ENCODE measurements around the gene RNASEH2B.

RNASEH2B gene

DNA sequence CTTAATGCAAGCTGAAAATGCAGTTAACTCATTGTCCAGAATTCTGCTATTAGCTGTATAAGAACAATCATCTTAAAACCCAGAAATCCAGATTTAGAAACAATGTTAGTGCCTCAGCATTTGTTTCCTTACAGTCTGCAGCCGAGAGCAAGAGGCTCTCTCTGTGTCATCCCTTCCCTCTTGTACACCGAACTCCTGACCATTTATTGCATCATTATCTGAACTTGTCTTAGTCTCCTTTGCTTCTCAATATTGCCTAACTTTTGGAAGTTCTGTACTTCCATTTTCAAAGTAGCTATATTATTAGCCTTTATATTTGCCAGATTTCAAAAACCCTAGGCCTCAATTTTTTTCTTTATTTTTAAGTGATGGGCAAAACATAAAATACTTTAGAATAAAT lies 27.1 kb downstream of the RNASEH2B start:
- TF ChIP-seq, protein P1, sequence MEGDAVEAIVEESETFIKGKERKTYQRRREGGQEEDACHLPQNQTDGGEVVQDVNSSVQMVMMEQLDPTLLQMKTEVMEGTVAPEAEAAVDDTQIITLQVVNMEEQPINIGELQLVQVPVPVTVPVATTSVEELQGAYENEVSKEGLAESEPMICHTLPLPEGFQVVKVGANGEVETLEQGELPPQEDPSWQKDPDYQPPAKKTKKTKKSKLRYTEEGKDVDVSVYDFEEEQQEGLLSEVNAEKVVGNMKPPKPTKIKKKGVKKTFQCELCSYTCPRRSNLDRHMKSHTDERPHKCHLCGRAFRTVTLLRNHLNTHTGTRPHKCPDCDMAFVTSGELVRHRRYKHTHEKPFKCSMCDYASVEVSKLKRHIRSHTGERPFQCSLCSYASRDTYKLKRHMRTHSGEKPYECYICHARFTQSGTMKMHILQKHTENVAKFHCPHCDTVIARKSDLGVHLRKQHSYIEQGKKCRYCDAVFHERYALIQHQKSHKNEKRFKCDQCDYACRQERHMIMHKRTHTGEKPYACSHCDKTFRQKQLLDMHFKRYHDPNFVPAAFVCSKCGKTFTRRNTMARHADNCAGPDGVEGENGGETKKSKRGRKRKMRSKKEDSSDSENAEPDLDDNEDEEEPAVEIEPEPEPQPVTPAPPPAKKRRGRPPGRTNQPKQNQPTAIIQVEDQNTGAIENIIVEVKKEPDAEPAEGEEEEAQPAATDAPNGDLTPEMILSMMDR (conservative IDR thresholded peaks at IDR 0.05): no peak
- TF ChIP-seq ZFX (IDR thresholded peaks at IDR 0.05): no peak
- no peak overlapping the region for H3K27ac ChIP-seq

DNA sequence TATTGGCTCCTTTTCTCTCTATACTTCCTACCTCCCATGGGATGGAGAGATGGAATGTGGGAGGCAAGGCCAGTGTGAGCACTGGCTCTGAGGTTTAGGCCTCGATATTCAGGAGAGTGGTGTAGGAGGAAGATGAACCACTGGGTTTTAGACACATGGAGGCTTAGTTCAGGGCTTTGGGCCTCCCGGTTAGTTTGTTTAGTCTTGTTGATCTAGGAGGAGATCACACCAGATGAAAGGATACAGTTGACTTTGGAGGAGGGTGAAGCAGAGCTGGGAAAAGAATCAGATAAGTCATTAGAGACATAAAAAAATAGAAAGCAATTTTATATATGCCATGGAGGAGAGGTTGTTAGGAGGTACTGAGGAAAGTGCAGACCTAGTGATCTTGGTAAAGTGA lies 30.9 kb downstream of the RNASEH2B start:
- no peak for TF ChIP-seq ZFX (IDR thresholded peaks at IDR 0.05)
- TF ChIP-seq, protein P1 (conservative IDR thresholded peaks at IDR 0.05): no peak

DNA sequence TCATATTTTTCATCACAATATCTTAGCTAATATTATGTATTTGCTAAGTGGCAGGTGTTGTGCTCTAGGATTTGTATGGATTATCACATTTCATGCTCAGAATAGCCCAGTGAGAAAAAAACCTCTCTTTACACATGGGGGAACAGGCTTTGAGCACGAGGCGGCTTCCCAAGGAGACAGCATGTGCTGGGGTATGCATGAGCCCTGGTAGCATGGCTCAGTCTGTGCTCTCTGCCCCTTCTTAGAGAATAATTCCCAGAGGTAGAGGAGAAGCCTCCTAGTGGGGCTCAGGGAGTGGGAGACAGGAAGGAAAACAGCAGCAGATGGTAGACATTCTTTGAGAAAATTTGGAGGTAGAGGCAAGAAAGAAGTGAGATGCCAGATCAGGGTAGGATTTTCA lies 31.6 kb downstream of the RNASEH2B start:
- TF ChIP-seq ZFX (IDR thresholded peaks at IDR 0.05): no peak
- TF ChIP-seq, protein P1 (conservative IDR thresholded peaks at IDR 0.05): no peak
- H3K27ac ChIP-seq: no peak overlapping the region

More for the DNA sequence above, 30.9 kb downstream of the RNASEH2B start:
- H3K27ac ChIP-seq: no peak overlapping the region

DNA sequence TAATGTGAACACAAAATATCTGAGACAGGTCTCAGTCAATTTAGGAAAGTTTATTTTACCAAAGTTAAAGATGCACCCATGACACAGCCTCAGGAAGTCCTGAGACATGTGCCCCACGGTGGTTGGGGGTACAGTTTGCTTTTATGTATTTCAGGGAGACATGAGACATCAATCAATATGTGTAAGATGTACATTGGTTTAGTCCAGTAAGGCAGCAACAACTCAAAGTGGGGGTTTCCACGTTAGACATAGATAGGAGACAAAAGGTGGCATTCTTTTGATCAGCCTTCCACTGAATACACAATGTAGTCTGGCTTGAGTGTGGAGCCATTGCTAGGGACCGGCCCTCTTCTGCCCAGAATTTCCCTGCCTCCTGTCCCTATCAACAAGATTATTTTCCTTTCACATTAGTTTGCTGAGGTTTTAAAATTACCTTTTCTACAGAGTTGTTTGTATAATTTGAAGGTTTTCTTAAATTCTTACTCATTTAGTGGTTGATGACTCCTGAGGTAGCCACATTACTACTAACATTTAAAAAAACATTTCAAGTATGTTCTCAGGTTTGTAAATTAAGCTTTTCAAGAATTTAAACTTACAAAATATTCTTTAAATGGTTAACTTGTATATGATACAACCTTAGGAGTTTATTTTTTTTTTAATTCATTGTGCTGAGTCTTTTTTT lies 33.2 kb downstream of the RNASEH2B start:
- no peak overlapping the region for H3K27ac ChIP-seq
- no peak for TF ChIP-seq ZFX (IDR thresholded peaks at IDR 0.05)
- TF ChIP-seq, protein P1 (conservative IDR thresholded peaks at IDR 0.05): no peak

DNA sequence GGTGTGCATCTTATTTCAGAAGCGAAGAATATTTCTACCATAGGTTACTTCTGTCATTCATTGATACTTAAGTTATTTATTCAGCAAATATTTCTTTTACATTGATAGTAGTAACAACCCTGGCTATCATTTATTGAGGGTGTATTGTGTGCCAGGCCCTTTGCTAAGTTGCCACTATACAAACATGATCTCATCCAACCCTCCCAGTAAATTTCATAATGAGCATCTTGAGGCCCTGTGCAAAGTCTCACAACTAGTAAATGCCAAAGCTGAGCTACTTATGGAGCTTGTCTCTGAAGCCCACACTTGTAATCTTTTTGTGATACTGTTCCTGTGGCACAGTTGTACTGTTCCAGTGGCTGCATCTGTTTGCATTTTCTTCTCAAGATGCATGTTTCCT lies 36.1 kb downstream of the RNASEH2B start:
- TF ChIP-seq, protein P1 (conservative IDR thresholded peaks at IDR 0.05): no peak
- no peak for TF ChIP-seq ZFX (IDR thresholded peaks at IDR 0.05)
- H3K27ac ChIP-seq: no peak overlapping the region

DNA sequence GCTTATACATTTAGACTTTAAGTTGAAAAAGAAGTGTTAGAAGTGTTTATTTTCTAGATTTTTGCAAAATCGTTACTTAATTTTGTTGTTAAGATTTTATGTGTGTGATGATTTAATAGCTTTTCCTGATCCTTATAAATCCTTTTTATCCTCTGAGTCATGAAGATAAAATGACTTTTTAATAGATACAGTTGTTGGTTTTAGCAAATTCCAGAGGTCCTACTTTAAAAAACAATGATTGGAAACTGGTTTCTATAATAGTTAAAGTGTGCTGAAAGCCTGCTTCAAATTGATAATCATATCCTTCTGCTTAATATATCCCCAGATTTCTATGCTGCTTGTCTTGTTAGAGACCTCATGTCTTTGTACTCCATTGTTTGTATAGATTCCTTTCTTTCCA lies 39.0 kb downstream of the RNASEH2B start:
- no peak overlapping the region for H3K27ac ChIP-seq
- TF ChIP-seq ZFX (IDR thresholded peaks at IDR 0.05): no peak
- TF ChIP-seq, protein P1 (conservative IDR thresholded peaks at IDR 0.05): no peak

DNA sequence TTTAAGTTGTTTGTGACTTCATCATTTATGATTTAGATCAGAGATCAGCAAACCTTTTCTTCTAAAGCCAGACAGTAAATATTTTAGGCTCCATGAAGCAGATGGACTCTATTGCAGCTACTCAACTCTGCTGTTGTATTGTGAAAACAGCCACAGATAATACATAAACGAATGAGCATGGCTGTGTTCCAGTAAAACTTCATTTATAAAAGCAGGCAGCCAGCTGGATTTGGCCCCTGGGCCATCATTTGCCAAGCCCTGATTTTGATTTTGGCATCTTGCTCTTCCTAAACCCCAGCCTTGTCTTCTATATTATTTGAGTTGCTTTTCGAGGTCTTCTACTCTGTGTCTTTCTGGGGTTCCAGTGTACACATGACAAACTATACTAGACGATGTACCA lies 41.3 kb downstream of the RNASEH2B start:
- H3K27ac ChIP-seq: no peak overlapping the region
- TF ChIP-seq ZFX (IDR thresholded peaks at IDR 0.05): no peak
- TF ChIP-seq, protein P1 (conservative IDR thresholded peaks at IDR 0.05): no peak
